Inflammatory macrophage treated with lipopolysaccharide for 1 hour (primary cell): ENCODE results near the gene ANKS3.
A peak's percentile ranks its signal among the peaks of the same experiment; 100 is the strongest.

Source experiments
- DNase-seq, 2 donors: peaks; one replicate each; pipeline ENCODE4 v3.0.0-alpha.2; 2020 to 2022

The ANKS3 gene, protein sequence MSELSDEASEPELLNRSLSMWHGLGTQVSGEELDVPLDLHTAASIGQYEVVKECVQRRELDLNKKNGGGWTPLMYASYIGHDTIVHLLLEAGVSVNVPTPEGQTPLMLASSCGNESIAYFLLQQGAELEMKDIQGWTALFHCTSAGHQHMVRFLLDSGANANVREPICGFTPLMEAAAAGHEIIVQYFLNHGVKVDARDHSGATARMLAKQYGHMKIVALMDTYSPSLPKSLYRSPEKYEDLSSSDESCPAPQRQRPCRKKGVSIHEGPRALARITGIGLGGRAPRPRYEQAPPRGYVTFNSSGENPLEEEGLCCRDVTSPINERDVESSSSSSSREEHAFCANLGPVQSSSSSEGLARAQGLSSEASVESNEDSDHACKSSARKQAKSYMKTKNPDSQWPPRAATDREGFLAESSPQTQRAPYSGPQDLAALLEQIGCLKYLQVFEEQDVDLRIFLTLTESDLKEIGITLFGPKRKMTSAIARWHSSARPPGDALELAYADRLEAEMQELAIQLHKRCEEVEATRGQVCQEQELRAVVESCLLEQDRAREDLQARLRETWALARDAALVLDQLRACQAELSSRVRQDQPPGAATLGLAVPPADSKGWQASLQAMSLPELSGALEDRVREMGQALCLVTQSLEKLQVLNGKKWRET

DNA sequence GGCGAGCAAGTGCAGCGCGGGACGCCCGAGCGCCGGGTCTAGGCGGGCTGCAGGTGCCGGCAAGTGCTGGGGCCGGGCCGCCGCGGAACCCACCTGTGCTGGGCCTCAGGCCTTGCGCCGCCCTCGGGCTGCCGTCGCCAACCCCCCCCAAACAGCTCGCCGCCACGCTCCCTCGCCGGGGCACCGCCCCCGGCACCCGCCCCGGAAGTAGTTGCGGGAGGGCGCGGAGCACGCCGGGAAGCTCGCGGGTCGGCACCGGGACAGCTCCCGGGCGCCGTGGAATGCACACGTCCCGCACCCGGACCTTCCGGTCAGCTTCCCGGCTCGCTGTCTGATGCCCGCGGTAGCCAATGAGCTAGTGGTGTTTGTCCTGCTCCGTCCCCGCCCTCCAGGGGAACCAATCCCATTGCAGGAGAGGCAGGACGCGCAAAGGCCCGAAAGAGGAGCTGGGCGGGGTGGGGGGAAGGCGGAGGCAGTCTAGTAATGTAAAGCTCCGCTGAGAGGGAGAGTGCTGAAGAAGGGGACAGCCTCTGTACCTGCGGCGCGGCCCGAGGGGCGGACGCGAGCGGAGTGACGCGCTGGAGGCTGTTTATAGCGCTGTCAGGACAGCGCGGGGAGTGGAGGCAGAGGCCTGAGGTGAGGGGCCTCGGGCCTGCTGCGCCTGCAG is at the start of gene ANKS3, which contains the start of gene DNAAF8:
Gene ANKS3 (minus strand): TSS at position 209 of the 667 bp plus-strand sequence. CDS start 4,122 bp downstream, outside the sequence.
Gene DNAAF8 (plus strand): TSS at position 475 of the 667 bp plus-strand sequence. CDS start 1,978 bp downstream, outside the sequence.
- peak; percentile 94 to 96 for DNase-seq

DNA sequence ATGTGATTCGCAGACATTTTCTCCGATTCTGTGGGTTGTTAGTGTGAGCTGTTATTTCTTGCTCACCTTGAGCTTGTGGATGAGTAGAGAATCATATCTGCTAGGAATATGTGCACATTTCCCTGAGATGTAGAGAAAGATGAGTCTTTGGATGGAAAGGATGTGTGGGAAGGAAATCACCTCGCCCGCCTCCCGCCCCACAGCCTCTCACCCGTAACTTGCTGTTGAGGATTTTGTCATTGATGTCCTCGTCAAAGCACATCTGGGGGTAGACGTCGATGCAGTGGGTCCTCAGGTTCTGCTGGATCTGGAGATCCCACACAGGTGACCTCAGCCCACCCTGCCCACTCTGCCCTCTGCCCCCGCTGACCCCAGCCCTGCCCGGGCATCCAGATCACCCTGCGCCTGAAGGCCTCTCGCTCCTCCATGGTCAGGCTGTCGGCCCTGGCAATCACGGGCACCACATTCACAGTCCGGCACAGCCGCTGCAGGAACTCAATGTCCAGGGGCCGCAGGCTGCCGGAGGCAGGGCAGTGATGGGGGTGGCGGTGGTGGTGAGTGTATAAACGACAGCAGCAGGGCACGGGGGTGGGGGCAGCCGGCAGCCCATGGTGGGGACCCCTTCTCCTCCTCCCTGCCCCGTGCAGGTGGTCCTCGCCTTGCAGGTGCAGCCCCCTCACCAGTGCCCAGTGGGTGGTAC is 49.3 kb upstream of the ANKS3 start:
- no peak for DNase-seq

DNA sequence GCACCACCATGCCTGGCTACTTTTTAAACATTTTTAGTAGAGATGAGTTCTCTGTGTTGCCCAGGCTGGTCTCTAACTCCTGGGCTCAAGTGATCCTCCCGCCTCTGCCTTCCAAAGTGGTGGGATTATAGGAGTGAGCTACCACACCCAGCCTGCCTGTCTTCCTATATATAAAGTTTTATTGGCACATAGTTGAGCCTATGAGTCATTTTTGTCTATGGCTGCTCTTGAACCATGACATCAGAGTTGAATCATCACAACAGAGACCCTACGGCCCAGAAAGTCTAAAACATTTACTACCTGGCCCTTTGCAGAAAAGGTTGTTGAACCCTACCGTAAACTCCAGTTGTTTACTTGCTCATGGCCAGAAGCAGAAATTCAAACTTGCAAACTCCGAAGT is 46.2 kb upstream of the ANKS3 start:
- DNase-seq = peak in 1 of 2 donors; percentile 15

DNA sequence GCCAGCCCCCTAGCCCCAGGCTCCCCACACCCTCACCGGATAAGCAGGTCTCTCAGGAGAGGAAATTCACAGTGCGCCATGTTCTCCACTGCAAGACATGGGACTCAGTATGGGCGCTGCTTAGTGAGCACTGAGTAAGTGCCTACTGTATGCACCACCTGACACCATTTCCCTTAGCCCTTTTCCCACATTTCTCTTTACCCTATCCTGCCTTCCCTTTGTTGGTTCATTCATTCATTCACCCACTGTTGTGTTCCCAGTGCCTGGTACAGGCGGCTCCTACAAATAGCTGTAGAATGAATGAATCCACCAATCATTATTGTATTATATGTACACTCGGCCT is 44.0 kb upstream of the ANKS3 start:
- no peak for DNase-seq

DNA sequence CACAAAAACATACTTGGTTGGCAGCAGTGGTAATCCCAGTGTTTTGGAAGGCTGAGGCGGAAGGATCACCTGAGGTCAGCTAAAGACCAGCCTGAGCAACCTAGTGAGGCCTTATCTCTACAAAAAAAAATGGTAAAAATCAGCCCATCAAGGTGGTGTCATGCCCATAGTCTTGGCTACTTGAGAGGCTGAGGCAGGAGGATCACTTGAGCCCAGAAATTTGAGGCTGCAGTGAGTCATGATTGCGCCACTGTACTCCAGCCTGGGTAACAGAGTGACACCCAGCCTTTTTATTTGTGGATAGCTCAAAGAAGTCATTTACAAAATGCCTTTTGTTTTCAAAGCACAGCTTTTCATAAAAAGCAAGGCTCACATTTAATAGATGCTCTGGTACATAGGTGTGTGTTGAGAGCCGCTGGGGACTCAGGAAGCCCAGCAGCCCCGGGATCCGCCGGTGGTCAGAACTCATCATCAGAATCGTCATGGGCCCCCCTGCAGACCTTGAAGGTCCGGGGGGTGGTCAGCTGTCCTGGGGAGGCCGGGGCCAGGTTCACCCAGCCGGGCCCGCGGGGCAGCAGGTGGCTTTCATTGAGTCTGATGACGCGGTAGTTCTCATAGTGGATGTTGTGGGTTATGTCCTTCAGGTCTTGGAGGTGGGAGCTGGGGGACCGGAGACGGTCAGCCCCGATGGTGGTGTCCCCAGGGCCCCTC is 43.4 kb upstream of the ANKS3 start:
- DNase-seq = no peak

DNA sequence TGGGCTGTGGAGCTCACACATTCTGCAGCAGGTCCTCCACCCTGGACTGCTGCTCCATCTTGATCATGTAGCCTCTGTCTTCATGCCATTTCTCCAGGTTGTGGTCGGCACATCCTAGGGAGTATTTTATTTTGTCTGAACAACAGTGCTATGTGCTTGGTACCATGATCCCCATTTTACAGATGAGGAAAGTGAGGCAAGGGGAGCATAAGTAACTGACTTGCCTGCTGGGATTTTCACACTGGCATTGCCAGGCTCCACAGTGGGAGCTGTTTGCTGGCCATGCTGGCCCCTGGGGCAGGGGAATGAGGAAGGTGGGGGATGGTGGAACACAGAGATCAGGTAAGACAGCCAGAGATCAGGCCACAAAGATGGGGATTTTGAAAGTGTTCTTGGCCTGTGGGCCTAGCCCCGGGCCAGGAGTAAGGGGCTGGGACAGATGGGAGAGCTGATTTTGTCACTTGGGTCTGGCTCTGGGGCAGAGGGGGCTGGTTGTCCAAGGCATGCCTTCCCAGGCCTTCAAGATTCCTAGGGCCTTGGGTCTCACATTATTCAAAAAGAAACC is 42.2 kb upstream of the ANKS3 start:
- DNase-seq = no peak

DNA sequence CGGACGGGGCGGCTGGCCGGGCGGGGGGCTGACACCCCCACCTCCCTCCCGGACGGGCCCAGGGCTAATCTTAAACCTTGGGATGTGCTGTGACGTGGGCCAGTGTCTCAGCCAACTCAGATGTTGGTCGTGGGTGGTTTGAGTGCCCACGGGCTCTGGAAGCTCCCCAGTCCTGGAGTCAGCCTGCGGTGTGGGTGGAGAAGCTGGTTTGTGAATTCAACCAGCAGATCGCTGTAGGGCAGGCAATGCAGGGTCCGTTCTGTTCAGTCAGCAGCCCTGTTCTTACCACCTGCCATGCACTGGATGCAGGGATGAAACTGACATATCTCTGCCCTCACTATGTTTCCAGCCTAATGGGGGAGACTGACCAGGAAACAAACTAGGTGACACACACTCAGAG is 40.9 kb upstream of the ANKS3 start:
- peak in 1 of 2 donors; percentile 19 for DNase-seq

DNA sequence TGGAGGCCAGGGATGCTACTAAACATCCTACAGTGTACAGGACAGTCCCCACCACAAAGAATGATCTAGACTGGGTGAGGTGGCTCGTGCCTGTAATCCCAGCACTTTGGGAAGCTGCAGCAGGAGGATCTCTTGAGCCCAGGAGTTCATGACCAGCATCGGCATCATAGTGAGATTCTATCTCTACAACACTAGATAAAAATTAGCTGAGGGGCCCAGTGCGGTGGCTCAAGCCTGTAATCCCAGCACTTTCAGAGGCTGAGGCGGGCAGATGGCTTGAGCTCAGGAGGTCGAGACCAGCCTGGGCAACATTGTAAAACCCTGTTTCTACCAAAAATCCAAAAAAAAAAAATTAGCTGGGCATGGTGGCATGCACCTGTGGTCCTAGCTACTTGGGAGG is 38.3 kb upstream of the ANKS3 start:
- no peak for DNase-seq

DNA sequence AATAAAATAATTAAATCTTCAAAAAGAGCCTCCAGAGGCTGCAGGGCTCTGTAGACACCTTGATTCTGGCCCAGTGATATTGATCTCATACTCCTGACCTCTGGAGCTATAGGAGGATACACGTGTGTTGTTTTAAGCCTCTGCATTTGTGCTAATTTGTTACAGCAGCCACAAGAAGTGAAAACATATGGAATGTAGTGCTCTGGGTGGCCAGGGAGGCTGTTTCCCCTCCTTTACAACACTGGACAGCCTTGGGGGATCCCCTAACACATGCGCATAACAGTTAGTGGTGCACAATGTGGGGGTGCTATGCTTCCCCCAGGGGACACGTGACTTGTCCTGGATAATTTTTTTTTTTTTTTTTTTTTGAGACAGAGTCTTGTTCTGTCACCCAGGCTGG is 37.6 kb upstream of the ANKS3 start:
- DNase-seq = peak in 1 of 2 donors; percentile 32

DNA sequence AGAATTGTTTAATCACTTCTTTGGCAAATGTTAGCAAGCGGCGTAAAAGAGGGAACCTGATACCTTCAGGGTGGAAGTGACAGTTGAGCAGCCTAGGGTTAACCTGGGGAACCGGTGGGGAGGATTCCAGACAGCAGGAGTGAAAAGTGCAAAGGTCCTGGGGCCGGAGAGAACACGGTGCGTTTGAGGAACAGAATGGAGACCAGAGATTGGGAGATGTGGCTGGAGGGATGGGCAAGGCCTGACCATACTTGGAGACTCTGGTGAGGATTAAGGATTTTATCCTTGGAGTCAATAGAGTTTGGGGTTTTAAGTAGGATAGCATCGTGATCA is 35.2 kb upstream of the ANKS3 start:
- DNase-seq = no peak

DNA sequence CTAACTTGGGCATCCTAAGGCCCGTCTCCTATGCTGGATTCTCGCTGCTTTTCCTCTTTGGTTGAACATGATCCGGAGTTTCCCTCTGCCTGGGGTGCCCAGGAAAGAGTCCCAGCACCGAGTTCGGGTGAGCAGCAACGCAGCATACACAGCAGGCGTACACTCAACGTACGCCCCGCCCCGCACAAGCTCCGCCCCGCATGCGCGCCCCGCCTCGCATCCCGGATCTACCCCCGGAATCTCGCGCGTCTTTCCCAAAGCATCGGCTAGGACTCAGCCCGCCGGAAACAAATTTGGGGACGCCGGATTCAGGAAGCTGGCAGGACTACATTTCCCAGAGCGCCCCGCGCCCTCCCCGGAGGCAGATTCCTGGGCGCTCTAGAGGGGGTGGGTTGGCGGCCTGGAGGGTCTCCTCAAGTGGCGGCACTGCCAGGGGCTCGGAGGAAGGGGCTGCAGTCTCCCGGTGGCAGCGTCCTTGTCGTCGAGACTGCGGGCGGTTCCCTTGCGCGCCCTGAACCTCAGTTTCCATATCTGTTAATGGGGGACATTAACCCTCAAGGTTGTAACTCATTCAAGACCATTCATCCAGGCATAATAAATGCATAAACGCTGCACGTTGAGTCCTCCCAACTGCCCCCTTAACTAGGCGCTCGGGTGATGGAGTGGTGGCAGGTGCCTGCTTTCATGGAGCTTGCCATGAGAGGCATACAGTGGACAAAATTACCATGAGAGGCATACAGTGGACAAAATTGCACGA is 34.7 kb upstream of the ANKS3 start:
- DNase-seq = peak; percentile 93 to 97

DNA sequence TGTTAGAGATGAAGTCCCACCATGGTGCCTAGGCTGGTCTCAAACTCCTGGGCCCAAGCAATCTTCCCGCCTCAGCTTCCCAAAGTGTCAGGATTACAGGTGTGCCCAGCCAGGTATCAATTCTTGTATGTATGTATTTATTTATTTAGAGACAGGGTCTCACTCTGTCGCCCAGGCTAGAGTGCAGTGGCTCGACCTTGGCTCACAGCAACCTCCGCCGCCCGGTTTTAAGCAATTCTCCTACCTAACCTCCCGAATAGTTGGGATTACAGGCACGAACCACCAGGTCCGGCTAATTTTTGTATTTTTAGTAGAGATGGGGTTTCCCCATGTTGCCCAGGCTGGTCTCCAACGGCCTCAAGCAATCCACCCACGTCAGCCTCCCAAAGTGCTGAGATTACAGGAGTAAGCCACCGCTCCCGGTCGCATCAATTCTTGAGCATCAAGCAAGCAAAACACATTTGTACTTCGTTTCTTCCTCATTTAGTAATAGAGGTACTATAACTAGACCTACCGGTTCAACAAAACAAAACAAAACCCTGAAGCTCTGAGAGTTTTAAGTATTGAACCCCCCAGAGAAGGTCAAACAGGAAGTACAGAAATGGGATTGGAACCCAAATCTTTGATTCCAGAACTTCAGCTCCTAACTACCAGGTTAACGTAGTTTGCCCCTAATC is 33.9 kb upstream of the ANKS3 start:
- peak; percentile 52 to 76 for DNase-seq

DNA sequence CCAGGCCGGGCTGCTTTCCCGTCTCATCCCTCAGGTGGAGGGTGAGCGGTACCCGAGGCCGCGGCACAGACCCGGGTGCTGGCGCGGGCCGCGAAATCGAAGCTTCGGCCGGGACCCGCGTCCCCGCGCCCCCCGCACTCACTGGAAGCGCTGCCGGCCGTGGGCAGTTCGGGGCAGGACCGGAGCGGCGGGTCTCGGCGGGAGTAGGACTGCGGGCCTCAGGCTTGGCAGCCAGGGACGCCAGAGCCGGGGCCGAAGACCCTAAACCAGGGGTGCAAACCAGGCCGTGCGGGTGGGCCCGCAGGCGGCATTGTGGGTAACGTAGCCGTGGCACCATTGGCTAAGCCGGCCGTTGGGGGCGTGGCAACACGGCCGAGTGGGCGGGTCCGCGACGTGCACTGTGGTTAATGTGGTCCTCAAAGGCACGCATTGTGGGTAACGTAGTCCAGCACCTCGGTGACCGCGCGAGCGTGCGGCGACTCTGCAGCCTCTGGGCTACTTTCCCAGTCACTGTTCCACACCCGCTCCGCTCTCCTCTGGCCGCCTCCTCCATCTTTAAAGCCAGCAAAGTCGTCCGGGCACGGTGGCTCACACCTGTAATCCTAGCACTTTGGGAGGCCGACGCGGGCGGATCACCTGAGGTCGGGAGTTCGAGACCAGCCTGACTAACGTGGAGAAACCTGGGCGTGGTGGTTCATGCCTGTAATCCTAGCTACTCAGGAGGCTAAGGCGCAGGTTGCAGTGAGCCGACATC is 33.0 kb upstream of the ANKS3 start, which contains the start of gene ZNF500:
Gene ZNF500 (minus strand): TSS at position 288 of the 754 bp plus-strand sequence. CDS start 1,184 bp downstream, outside the sequence.
- peak; percentile 93 to 99 for DNase-seq

DNA sequence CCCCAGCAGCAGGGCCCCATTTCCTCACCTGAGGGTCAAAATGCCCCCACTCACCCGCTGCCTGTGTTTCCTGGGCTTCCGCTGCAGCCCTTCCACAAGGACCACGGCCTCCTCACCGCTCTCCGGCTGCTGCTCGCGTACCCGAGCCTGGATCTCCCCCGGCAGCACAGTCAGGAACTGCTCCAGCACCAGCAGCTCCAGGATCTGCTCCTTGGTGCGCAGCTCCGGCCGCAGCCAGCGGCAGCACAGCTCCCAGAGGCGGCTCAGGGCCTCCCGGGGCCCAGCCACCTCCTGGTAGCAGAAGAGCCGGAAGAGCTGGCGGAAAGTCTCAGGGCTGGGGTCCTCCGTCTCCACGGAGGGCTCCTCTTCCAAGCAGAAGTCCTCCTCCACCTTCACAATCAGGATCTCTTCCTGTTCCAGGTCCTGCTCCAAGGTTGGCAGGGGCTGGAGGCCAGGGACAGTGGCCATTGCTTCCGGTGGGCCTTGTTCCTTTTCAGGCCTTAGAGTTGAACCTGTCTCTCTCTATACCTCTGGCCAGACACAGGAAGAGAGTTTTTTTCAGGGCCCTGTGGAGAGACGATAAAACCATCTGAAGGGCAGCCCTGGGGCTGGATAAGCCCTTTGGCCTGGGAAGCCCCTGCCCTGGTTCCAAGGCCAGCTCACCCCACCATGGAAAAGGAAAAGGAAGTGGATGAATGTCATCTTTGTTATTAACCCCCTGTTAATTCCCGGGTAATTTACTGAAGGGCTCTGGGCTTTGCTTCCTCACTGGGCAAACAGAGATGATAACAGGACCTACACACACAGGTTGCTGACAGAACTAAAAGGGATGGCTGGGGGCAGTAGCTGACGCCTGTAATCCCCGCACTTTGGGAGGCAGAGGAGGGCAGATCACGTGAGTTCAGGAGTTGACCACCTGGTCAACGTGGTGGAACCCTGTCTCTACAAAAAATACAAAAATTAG is 31.7 kb upstream of the ANKS3 start:
- no peak for DNase-seq

DNA sequence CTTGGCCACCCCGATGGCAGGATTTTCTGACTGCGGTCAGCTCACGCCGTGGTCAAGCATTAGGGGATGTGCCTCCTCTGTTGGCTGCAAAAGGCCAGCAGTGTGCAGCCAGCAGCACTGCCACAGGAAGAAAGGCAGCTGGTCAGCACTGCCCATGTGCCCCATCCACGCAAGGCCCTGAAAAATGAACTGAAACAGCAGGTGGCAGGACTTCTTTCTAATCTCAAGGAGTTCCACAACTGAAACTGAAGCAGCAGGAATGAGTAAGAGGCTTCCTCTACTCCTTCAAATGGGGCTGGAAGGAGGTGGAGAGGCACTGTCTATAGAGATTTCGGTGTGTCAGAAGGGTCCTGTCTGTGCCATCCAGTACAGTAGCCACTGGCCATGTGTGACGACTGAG is 29.7 kb upstream of the ANKS3 start:
- peak in 1 of 2 donors; percentile 2 for DNase-seq

DNA sequence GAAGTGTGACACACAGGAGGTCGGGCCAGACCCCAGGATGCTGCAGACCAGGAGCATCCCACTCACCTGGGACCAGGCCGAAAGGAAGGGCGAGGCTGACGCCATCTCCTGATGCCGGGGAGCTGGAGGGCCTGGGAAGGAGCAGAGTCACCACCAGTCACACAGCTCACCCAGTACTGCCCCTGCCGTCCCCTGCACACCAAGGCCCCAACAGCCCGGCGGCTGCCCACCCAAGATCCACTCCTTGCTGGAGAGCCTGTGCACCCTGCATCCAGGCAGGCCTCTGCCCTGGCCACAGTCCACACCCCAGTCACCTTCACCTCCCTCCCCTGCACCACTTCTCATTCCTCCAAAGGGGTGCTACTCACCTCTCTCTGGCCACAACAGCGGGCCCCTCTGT is 28.1 kb upstream of the ANKS3 start:
- DNase-seq = no peak

DNA sequence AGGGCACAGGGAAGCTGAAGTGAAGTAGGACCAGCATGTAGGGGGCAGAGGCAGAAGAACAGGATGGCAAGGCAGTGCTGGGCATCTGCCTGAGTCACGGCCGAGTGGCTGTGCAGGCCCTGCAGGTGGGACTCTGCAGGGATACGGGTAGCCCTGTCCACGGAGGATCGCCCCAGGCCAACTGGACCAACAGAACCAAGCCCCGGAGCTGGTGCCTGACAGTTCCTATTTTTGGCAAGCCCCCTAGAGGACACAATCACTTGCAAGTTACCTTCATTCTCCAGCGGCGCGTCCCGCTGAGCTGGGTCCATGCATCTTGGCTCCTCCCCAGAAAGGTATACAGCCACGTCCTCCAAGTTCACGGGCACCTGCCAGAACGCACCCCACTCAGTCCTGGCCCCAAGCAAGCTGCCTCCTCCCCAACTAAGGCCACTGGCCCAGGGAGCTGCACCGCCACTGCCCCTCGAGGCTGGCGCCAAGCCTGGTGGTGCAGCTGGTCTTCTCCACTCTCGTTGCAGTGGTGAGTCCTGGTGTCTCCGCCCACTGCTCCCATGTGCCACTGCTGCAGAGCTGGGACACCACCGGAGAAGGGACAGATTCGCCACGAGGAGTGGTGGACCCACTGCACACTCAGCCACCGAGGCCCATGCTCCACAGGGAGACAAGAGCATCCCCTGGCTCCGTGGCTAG is 26.3 kb upstream of the ANKS3 start:
- DNase-seq = no peak

DNA sequence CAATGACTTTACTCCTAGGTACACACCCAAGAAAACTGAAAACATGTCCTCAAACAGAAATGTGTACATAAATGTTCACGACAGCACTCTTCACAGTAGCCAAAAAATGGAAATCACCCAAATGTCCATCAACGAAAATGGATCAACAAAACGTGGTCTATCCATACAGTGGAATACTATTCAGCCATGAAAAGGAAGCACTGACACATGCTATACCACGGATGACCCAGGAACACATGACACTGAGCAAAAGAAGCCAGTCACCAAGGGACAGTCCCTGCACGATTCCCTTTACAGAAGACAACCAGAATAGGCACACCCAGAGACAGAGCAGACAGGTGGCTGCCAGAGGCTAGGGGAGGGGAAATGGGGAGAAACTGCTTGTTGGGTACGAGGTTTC is 21.6 kb upstream of the ANKS3 start:
- DNase-seq = no peak
